IMR-90 (cell line): ENCODE results near the gene ZCCHC14. TPM values are rescaled to one million over a fixed set of nuclear protein-coding genes. Genes with fewer than 3 reads are reported as not detected.

ENCODE experiments used
- ATAC-seq: fragments of 200-7000 bp; cut with Tn5 transposase; 2 replicates; pipeline ENCODE4 v1.9.1; 2020; ENCODE audit warnings: low read depth, mild to moderate bottlenecking, moderate library complexity
- BruUV-seq: library from RNA; stranded (reverse); fragments of 400-500 nt; replicated peaks from 2 replicates; lab custom pipeline; 2021; lab: Mats Ljungman, UMichigan
- CTCF ChIA-PET: fragments of 300-600 bp; formaldehyde crosslinking; extraction: SDS; loops from one replicate; lab custom pipeline; 2021; ENCODE audit warnings: antibody characterized with exemption; lab: Yijun Ruan, JAX
- POLR2A ChIA-PET: fragments of 300-600 bp; sonication (Branson Sonifier 250); formaldehyde crosslinking; loops from one replicate; lab custom pipeline; 2022; ENCODE audit warnings: antibody characterized with exemption; ENCODE audit not compliant: unreplicated experiment; lab: Charles Lee
- DNase-seq: peaks from one replicate; pipeline ENCODE4 v3.0.0; 2013
- H2AFZ ChIP-seq: replicated peaks from 2 replicates; pipeline ENCODE3; 2013; ENCODE audit warnings: low read length, mild to moderate bottlenecking; ENCODE audit not compliant: poor library complexity
- H2AK5ac ChIP-seq: 2 replicates; pipeline ENCODE4 v1.6.1; 2013; ENCODE audit warnings: low read depth, low read length, inconsistent platforms
- H2AK9ac ChIP-seq: replicated peaks from 2 replicates; pipeline ENCODE3; 2013; ENCODE audit warnings: mild to moderate bottlenecking, low read depth, low read length, moderate library complexity; ENCODE audit not compliant: poor library complexity
- H2BK120ac ChIP-seq: 2 replicates; pipeline ENCODE4 v1.6.1; 2013; ENCODE audit warnings: low read depth, low read length, inconsistent platforms
- H2BK15ac ChIP-seq: 3 replicates; pipeline ENCODE4 v1.6.1; 2013; ENCODE audit warnings: low read depth, low read length, inconsistent platforms
- H2BK20ac ChIP-seq: 2 replicates; pipeline ENCODE4 v1.6.1; 2013; ENCODE audit warnings: low read depth, mild to moderate bottlenecking, inconsistent platforms, low read length, moderate library complexity
- H2BK5ac ChIP-seq: 2 replicates; pipeline ENCODE4 v1.6.1; 2013; ENCODE audit warnings: mild to moderate bottlenecking, low read depth, low read length, inconsistent platforms; ENCODE audit not compliant: poor library complexity, severe bottlenecking
- H3K14ac ChIP-seq: replicated peaks from 2 replicates; pipeline ENCODE4 v1.6.1; 2013; ENCODE audit warnings: low read depth, low read length, inconsistent platforms
- H3K18ac ChIP-seq: 2 replicates; pipeline ENCODE4 v1.6.1; 2013; ENCODE audit warnings: low read depth, low read length, control low read depth
- H3K23ac ChIP-seq: 2 replicates; pipeline ENCODE4 v1.6.1; 2013; ENCODE audit warnings: low read depth, low read length, inconsistent platforms
- H3K27ac ChIP-seq: 2 replicates; pipeline ENCODE4 v1.5.1; 2013; ENCODE audit warnings: mild to moderate bottlenecking, control low read depth, low read length; ENCODE audit not compliant: insufficient read depth
- H3K27me3 ChIP-seq: 2 replicates; pipeline ENCODE4 v1.6.1; 2013; ENCODE audit warnings: low read length; ENCODE audit not compliant: control insufficient read depth, insufficient read depth
- H3K36me3 ChIP-seq: 2 replicates; pipeline ENCODE4 v1.6.1; 2013; ENCODE audit warnings: low read length, mixed read lengths; ENCODE audit not compliant: control insufficient read depth, insufficient read depth
- H3K4ac ChIP-seq: 2 replicates; pipeline ENCODE4 v1.6.1; 2013; ENCODE audit warnings: low read depth, low read length, inconsistent platforms
- H3K4me1 ChIP-seq: 2 replicates; pipeline ENCODE4 v1.6.1; 2013; ENCODE audit warnings: low read length, mixed read lengths; ENCODE audit not compliant: control insufficient read depth, insufficient read depth
- H3K4me2 ChIP-seq: 2 replicates; pipeline ENCODE4 v1.6.1; 2013; ENCODE audit warnings: low read depth, mild to moderate bottlenecking, control low read depth, low read length, moderate library complexity
- H3K4me3 ChIP-seq: 2 replicates; pipeline ENCODE4 v1.5.1; 2013; ENCODE audit warnings: low read depth, mild to moderate bottlenecking, control low read depth, low read length, moderate library complexity; ENCODE audit not compliant: insufficient read depth
- H3K56ac ChIP-seq: 2 replicates; pipeline ENCODE4 v1.6.1; 2013; ENCODE audit warnings: low read length, inconsistent platforms; ENCODE audit not compliant: insufficient read depth; ENCODE audit errors: extremely low read depth
- H3K79me1 ChIP-seq, 2 experiments: 2 replicates each; pipeline ENCODE4 v1.6.1; 2013; ENCODE audit warnings: low read length in 2 of 2, inconsistent platforms in 1 of 2, low read depth in 1 of 2
- H3K9ac ChIP-seq: 2 replicates; pipeline ENCODE4 v1.6.1; 2013; ENCODE audit warnings: low read depth, low read length, control low read depth
- H3K9me1 ChIP-seq: 2 replicates; pipeline ENCODE4 v1.6.1; 2013; ENCODE audit warnings: low read length, inconsistent platforms; ENCODE audit not compliant: insufficient read depth
- H3K9me3 ChIP-seq: 2 replicates; pipeline ENCODE4 v1.6.1; 2013; ENCODE audit warnings: low read length; ENCODE audit not compliant: control insufficient read depth, insufficient read depth
- H4K20me1 ChIP-seq: 2 replicates; pipeline ENCODE4 v1.6.1; 2013; ENCODE audit warnings: low read length, inconsistent platforms; ENCODE audit not compliant: insufficient read depth
- H4K5ac ChIP-seq: 2 replicates; pipeline ENCODE4 v1.6.1; 2013; ENCODE audit warnings: mild to moderate bottlenecking, low read depth, low read length, control low read depth
- H4K8ac ChIP-seq, 2 experiments: 2 replicates each; pipeline ENCODE4 v1.6.1; 2013; ENCODE audit warnings: low read depth in 2 of 2, low read length in 2 of 2, control low read depth in 1 of 2, inconsistent platforms in 1 of 2
- H4K91ac ChIP-seq: 2 replicates; pipeline ENCODE4 v1.6.1; 2013; ENCODE audit warnings: low read depth, low read length, inconsistent platforms; ENCODE audit not compliant: insufficient read depth
- BHLHE40 ChIP-seq: fragments of 150-350 bp; IDR thresholded peaks from 2 replicates; pipeline ENCODE4 v1.6.1; 2016; ENCODE audit warnings: mild to moderate bottlenecking, low read depth, low read length
- CHD1 ChIP-seq: IDR thresholded peaks from 2 replicates; pipeline ENCODE4 v1.6.1; 2012; ENCODE audit warnings: low read depth, low read length, improper control_type of control experiment
- CTCF ChIP-seq: conservative IDR thresholded peaks from 2 replicates; pipeline ENCODE4 v1.5.1; 2012; ENCODE audit warnings: mild to moderate bottlenecking, low read depth, low read length, improper control_type of control experiment
- ELK1 ChIP-seq: fragments of 150-350 bp; IDR thresholded peaks from 2 replicates; pipeline ENCODE4 v1.6.1; 2016; ENCODE audit warnings: low read depth, mild to moderate bottlenecking, low read length, moderate library complexity, borderline replicate concordance
- FOS ChIP-seq: fragments of 150-350 bp; IDR thresholded peaks from 2 replicates; pipeline ENCODE4 v1.6.1; 2016; ENCODE audit warnings: low read depth, low read length
- NFE2L2 ChIP-seq: fragments of 150-350 bp; IDR thresholded peaks from 2 replicates; pipeline ENCODE4 v1.6.1; 2016; ENCODE audit warnings: low read depth, mild to moderate bottlenecking, low read length
- RCOR1 ChIP-seq: IDR thresholded peaks from 2 replicates; pipeline ENCODE4 v1.6.1; 2012; ENCODE audit warnings: mild to moderate bottlenecking, low read length, improper control_type of control experiment; ENCODE audit not compliant: insufficient replicate concordance
- SMC3 ChIP-seq: fragments of 150-350 bp; IDR thresholded peaks from 2 replicates; pipeline ENCODE4 v1.6.1; 2016; ENCODE audit warnings: low read depth, mild to moderate bottlenecking, antibody characterized with exemption, low read length, moderate library complexity
- USF2 ChIP-seq: fragments of 150-350 bp; IDR thresholded peaks from 2 replicates; pipeline ENCODE4 v1.6.1; 2017; ENCODE audit warnings: mild to moderate bottlenecking, antibody characterized with exemption, low read length, low read depth
- WGBS, 2 experiments: methylation state at CpG; one replicate each; pipeline versions ENCODE4 v1.1.5 to v1.1.7; 2013; ENCODE audit warnings: missing lambda C conversion rate in 2 of 2; ENCODE audit not compliant: insufficient read length in 1 of 2; ENCODE audit errors: extremely low coverage in 2 of 2; 5-methylcytosine and 5-hydroxymethylcytosine counted together
- dilution Hi-C: fragments of 300-500 bp; cut with HindIII; formaldehyde crosslinking; loops from one replicate; pipeline ENCODE4 v1.14.3; 2018; ENCODE audit warnings: low sequenced_read_pairs; ENCODE audit not compliant: unreplicated experiment
- in situ Hi-C: fragments of 300-500 bp; cut with MboI; formaldehyde crosslinking; loops from 3 replicates; pipeline ENCODE4 v1.14.3; 2019; ENCODE audit warnings: low sequenced_read_pairs, inconsistent platforms, mixed read lengths
- intact Hi-C: fragments of 100-400 bp; cut with micrococcal nuclease; formaldehyde crosslinking; loops from 2 replicates; pipeline ENCODE4 v1.10.0; 2022
- polyA plus RNA-seq, 3 experiments: library from polyadenylated mRNA; depleted of rRNA; stranded (reverse); fragments of >200 nt; gene quantifications; 2 replicates each; pipeline ENCODE4 v1.2.3, GENCODE V29; 2012; ENCODE audit warnings: low replicate concordance in 1 of 3
- total RNA-seq: library from RNA; depleted of rRNA; stranded (reverse); fragments of >200 nt; gene quantifications from 2 replicates; pipeline ENCODE4 v1.2.3, GENCODE V29; 2012

ZCCHC14 gene
- total and polyA plus RNA-seq, 2 of the 4 experiments (the other 2 are of a cell fraction) = 2.5 to 5.3 TPM

GRCh38 chr16:87525352-87525751 lies 32.5 kb upstream of the ZCCHC14 start:
- CTCF ChIA-PET = no interaction called here
- POLR2A ChIA-PET = no interaction called here

More at GRCh38 chr16:87525352-87525751, 32.5 kb upstream of the ZCCHC14 start:
- H4K91ac ChIP-seq = no peak overlapping the region
- no peak overlapping the region for H2BK120ac ChIP-seq
- dilution Hi-C loops (no loop called here), in situ Hi-C loops (no loop called here), intact Hi-C loops (no loop called here)
- H2AK5ac ChIP-seq = no peak overlapping the region
- no peak overlapping the region for H3K18ac ChIP-seq
- no peak overlapping the region for H3K4me3 ChIP-seq
- H3K4me2 ChIP-seq = no peak overlapping the region
- H2BK20ac ChIP-seq = no peak overlapping the region
- TF ChIP-seq CTCF (no peak), NFE2L2 (no peak), RCOR1 (no peak), ELK1 (no peak), USF2 (no peak), FOS (no peak), SMC3 (no peak), CHD1 (no peak), BHLHE40 (no peak)
- no CpG with 5 or more reads among the region's 4 CpGs for WGBS, 2 experiments
- H4K20me1 ChIP-seq = no peaks in the 10 kb centered on the region; the same call in 1 of the 2 replicates
- no peak overlapping the region for H3K27ac ChIP-seq
- no TSS peak for BruUV-seq
- H3K14ac ChIP-seq = no peak overlapping the region
- H2AFZ ChIP-seq = no peak overlapping the region
- H3K79me1 ChIP-seq = no peaks in the 10 kb centered on the region
- DNase-seq (no peak), ATAC-seq (no peak)
- no peak overlapping the region for H3K4ac ChIP-seq
- H2BK5ac ChIP-seq = no peak overlapping the region
- H2AK9ac ChIP-seq = no peak overlapping the region
- peaks cover 11% of the 10 kb centered on the region for H3K9me3 ChIP-seq
- H3K23ac ChIP-seq = no peak overlapping the region
- no peaks in the 10 kb centered on the region for H3K9me1 ChIP-seq
- H3K9ac ChIP-seq = no peak overlapping the region
- no peak overlapping the region for H4K8ac ChIP-seq
- H2BK15ac ChIP-seq = no peak overlapping the region
- H4K5ac ChIP-seq = no peak overlapping the region
- no peaks in the 10 kb centered on the region for H3K4me1 ChIP-seq
- no peak overlapping the region for H3K56ac ChIP-seq
- H3K27me3 ChIP-seq = peaks cover 28% of the 10 kb centered on the region
- H3K36me3 ChIP-seq = no peaks in the 10 kb centered on the region
